Stomach smooth muscle (tissue), 2 donors: Measurements from ENCODE around the gene TUBB.

ENCODE experiments used
- H3K27ac ChIP-seq: one replicate; pipeline ENCODE4 v1.7.0; 2013; ENCODE audit warnings: mild to moderate bottlenecking, low read length, inconsistent platforms
- H3K27me3 ChIP-seq, 2 donors: one replicate each; pipeline ENCODE4 v1.7.0; 2013; ENCODE audit warnings: low read length in 2 of 2; ENCODE audit not compliant: insufficient read depth in 2 of 2, control insufficient read depth in 1 of 2
- H3K36me3 ChIP-seq, 2 donors: one replicate each; pipeline ENCODE4 v1.7.0; 2013; ENCODE audit warnings: low read length in 2 of 2; ENCODE audit not compliant: control insufficient read depth in 2 of 2, insufficient read depth in 2 of 2
- H3K4me1 ChIP-seq: one replicate; pipeline ENCODE4 v1.7.0; 2013; ENCODE audit warnings: low read length; ENCODE audit not compliant: control insufficient read depth, insufficient read depth
- H3K4me3 ChIP-seq, 2 donors: one replicate each; pipeline ENCODE4 v1.7.0; 2013; ENCODE audit warnings: low read length in 2 of 2
- H3K9ac ChIP-seq, 2 donors: one replicate each; pipeline ENCODE4 v1.7.0; 2013; ENCODE audit warnings: low read length in 2 of 2, mild to moderate bottlenecking in 1 of 2
- H3K9me3 ChIP-seq, 2 donors: one replicate each; pipeline ENCODE4 v1.7.0; 2013; ENCODE audit warnings: low read length in 2 of 2; ENCODE audit not compliant: control insufficient read depth in 2 of 2
- donor health status: healthy.
- donor health status: Pancreatic carcinoma.

TUBB gene

GRCh38 chr6:30727920-30728553 is 7.9 kb downstream of the TUBB start:
- Histone ChIP-seq H3K4me1 (peaks cover 39% of the 10 kb centered on the region), H3K27ac (peak overlapping the region; percentile 41), H3K36me3 (peaks cover 48 to 56% of the 10 kb centered on the region in 2 donors), H3K4me3 (no peak overlapping the region), H3K27me3 (no peaks in the 10 kb centered on the region), H3K9ac (no peak overlapping the region), H3K9me3 (no peaks in the 10 kb centered on the region)

- H3K9me3 ChIP-seq, result no peaks in the 10 kb centered on the region
- H3K4me1 ChIP-seq, result peaks cover 19% of the 10 kb centered on the region
- H3K4me3 ChIP-seq, result peak overlapping the region in 1 of 2 donors; percentile 15
- H3K9ac ChIP-seq, result peak overlapping the region in 1 of 2 donors; percentile 58
- H3K36me3 ChIP-seq, result peaks cover 37 to 47% of the 10 kb centered on the region in 2 donors
- H3K27me3 ChIP-seq, result no peaks in the 10 kb centered on the region
- peak overlapping the region; percentile 53 for H3K27ac ChIP-seq
Observed at GRCh38 chr6:30730601-30731435, 10.7 kb downstream of the TUBB start.

- H3K4me1 ChIP-seq, result peaks cover 21% of the 10 kb centered on the region
- peaks cover 33 to 51% of the 10 kb centered on the region in 2 donors for H3K36me3 ChIP-seq
Observed at GRCh38 chr6:30732237-30732943, 12.2 kb downstream of the TUBB start.

GRCh38 chr6:30735668-30736314 is 15.6 kb downstream of the TUBB start:
- H3K4me1 ChIP-seq, result peaks cover 18% of the 10 kb centered on the region
- H3K4me3 ChIP-seq, result no peak overlapping the region
- H3K36me3 ChIP-seq, result peaks cover 41 to 62% of the 10 kb centered on the region in 2 donors
- no peak overlapping the region for H3K9ac ChIP-seq
- H3K9me3 ChIP-seq, result no peaks in the 10 kb centered on the region
- no peak overlapping the region for H3K27ac ChIP-seq
- no peaks in the 10 kb centered on the region for H3K27me3 ChIP-seq

More at GRCh38 chr6:30732237-30732943, 12.2 kb downstream of the TUBB start:
- Histone ChIP-seq H3K9me3 (no peaks in the 10 kb centered on the region), H3K4me3 (no peak overlapping the region), H3K9ac (no peak overlapping the region), H3K27me3 (no peaks in the 10 kb centered on the region), H3K27ac (no peak overlapping the region)

- Histone ChIP-seq H3K36me3 (peaks cover 37 to 48% of the 10 kb centered on the region in 2 donors), H3K4me1 (peaks cover 31% of the 10 kb centered on the region)
Observed at GRCh38 chr6:30738532-30738931, 18.4 kb downstream of the TUBB start.

GRCh38 chr6:30740540-30740870 is 20.4 kb downstream of the TUBB start:
- Histone ChIP-seq H3K9ac (peak overlapping the region in 1 of 2 donors; percentile 29), H3K9me3 (no peaks in the 10 kb centered on the region), H3K27ac (no peak overlapping the region), H3K36me3 (peaks cover 32 to 40% of the 10 kb centered on the region in 2 donors), H3K27me3 (no peaks in the 10 kb centered on the region), H3K4me1 (peaks cover 38% of the 10 kb centered on the region), H3K4me3 (no peak overlapping the region)

More at GRCh38 chr6:30738532-30738931, 18.4 kb downstream of the TUBB start:
- Histone ChIP-seq H3K27ac (no peak overlapping the region), H3K9me3 (no peaks in the 10 kb centered on the region), H3K4me3 (no peak overlapping the region), H3K27me3 (no peaks in the 10 kb centered on the region), H3K9ac (no peak overlapping the region)

- Histone ChIP-seq H3K27ac (peak overlapping the region; percentile 94), H3K4me1 (peaks cover 38% of the 10 kb centered on the region), H3K9me3 (no peaks in the 10 kb centered on the region), H3K27me3 (no peaks in the 10 kb centered on the region), H3K9ac (peak overlapping the region; percentile 87 to 94), H3K36me3 (peaks cover 26 to 33% of the 10 kb centered on the region in 2 donors), H3K4me3 (peak overlapping the region; percentile 67 to 94)
Observed at GRCh38 chr6:30741063-30741779, 21.1 kb downstream of the TUBB start.

- H3K4me3 ChIP-seq, result peak overlapping the region; percentile 67 to 94
- peak overlapping the region; percentile 94 for H3K27ac ChIP-seq
- H3K27me3 ChIP-seq, result no peaks in the 10 kb centered on the region
- peaks cover 38% of the 10 kb centered on the region for H3K4me1 ChIP-seq
- no peaks in the 10 kb centered on the region for H3K9me3 ChIP-seq
- peaks cover 26 to 31% of the 10 kb centered on the region in 2 donors for H3K36me3 ChIP-seq
- peak overlapping the region; percentile 87 to 94 for H3K9ac ChIP-seq
Observed at GRCh38 chr6:30741789-30742315, 21.7 kb downstream of the TUBB start.

GRCh38 chr6:30742316-30743098 is 22.4 kb downstream of the TUBB start, which contains the start of gene FLOT1:
Gene FLOT1 (minus strand): TSS chr6:30742687. CDS start chr6:30742189, 498 bp downstream.
- Histone ChIP-seq H3K36me3 (peaks cover 22 to 27% of the 10 kb centered on the region in 2 donors), H3K27me3 (no peaks in the 10 kb centered on the region), H3K9me3 (no peaks in the 10 kb centered on the region), H3K9ac (peak within 1 kb of the TSS; percentile 94 to 95), H3K27ac (peak within 1 kb of the TSS; percentile 94), H3K4me3 (peak within 1 kb of the TSS; percentile 87 to 94), H3K4me1 (peaks cover 34% of the 10 kb centered on the region)
